Ectodermal cell (in vitro differentiated cells): ENCODE data around the gene RNPEPL1.

Source experiments
- H3K27ac ChIP-seq: 2 replicates; pipeline ENCODE4 v1.7.0; 2013; ENCODE audit warnings: mild to moderate bottlenecking, low read depth, low read length; ENCODE audit not compliant: insufficient read depth, poor library complexity, severe bottlenecking
- H3K27me3 ChIP-seq: 2 replicates; pipeline ENCODE4 v1.7.0; 2013; ENCODE audit warnings: mild to moderate bottlenecking, low read length; ENCODE audit not compliant: insufficient read depth, control insufficient read depth, poor library complexity, severe bottlenecking
- H3K36me3 ChIP-seq: one replicate; pipeline ENCODE4 v1.7.0; 2013; ENCODE audit warnings: low read length; ENCODE audit not compliant: control insufficient read depth, insufficient read depth
- H3K4me1 ChIP-seq: one replicate; pipeline ENCODE4 v1.7.0; 2013; ENCODE audit warnings: low read length; ENCODE audit not compliant: control insufficient read depth, insufficient read depth
- H3K4me3 ChIP-seq: 2 replicates; pipeline ENCODE4 v1.7.0; 2013; ENCODE audit warnings: low read depth, low read length, control low read depth; ENCODE audit not compliant: insufficient read depth
- H3K9me3 ChIP-seq: 2 replicates; pipeline ENCODE4 v1.7.0; 2013; ENCODE audit warnings: mild to moderate bottlenecking, low read length, moderate library complexity; ENCODE audit not compliant: control insufficient read depth
- WGBS, 2 experiments: methylation state at CpG; one replicate each; pipeline ENCODE4 v1.1.7; 2013; ENCODE audit warnings: missing lambda C conversion rate in 2 of 2; 5-methylcytosine and 5-hydroxymethylcytosine counted together

The RNPEPL1 gene

GRCh38 chr2:240620859-240621258 is 52.6 kb downstream of the RNPEPL1 start:
- peaks cover 9% of the 10 kb centered on the region for H3K4me1 ChIP-seq
- 69 to 75% methylated on average over 6 of the region's 7 CpGs for WGBS, 2 experiments
- H3K4me3 ChIP-seq, result no peak overlapping the region
- no peaks in the 10 kb centered on the region for H3K36me3 ChIP-seq
- no peak overlapping the region for H3K27ac ChIP-seq
- peaks cover 2% of the 10 kb centered on the region for H3K9me3 ChIP-seq
- no peaks in the 10 kb centered on the region for H3K27me3 ChIP-seq

GRCh38 chr2:240622060-240622411 is 53.8 kb downstream of the RNPEPL1 start:
- WGBS, 2 experiments, result 83 to 89% methylated on average over 8 to 9 of the region's 9 CpGs
- H3K27me3 ChIP-seq, result no peaks in the 10 kb centered on the region
- H3K9me3 ChIP-seq, result peaks cover 2% of the 10 kb centered on the region
- H3K27ac ChIP-seq, result no peak overlapping the region
- H3K36me3 ChIP-seq, result no peaks in the 10 kb centered on the region
- peaks cover 9% of the 10 kb centered on the region for H3K4me1 ChIP-seq
- no peak overlapping the region for H3K4me3 ChIP-seq

- H3K4me3 ChIP-seq, result no peak overlapping the region
- 83 to 84% methylated on average over 37 of the region's 37 CpGs for WGBS, 2 experiments
- H3K9me3 ChIP-seq, result peaks cover 2% of the 10 kb centered on the region
Measured at GRCh38 chr2:240622531-240623235, 54.4 kb downstream of the RNPEPL1 start.

GRCh38 chr2:240623531-240624010 is 55.3 kb downstream of the RNPEPL1 start:
- Histone ChIP-seq H3K27ac (no peak overlapping the region), H3K9me3 (peaks cover 2% of the 10 kb centered on the region), H3K36me3 (no peaks in the 10 kb centered on the region), H3K27me3 (no peaks in the 10 kb centered on the region), H3K4me3 (no peak overlapping the region), H3K4me1 (peaks cover 9% of the 10 kb centered on the region)
- WGBS, 2 experiments, result 87 to 91% methylated on average over 10 of the region's 10 CpGs

More at GRCh38 chr2:240622531-240623235, 54.4 kb downstream of the RNPEPL1 start:
- no peaks in the 10 kb centered on the region for H3K27me3 ChIP-seq
- no peak overlapping the region for H3K27ac ChIP-seq
- H3K36me3 ChIP-seq, result no peaks in the 10 kb centered on the region
- H3K4me1 ChIP-seq, result peaks cover 9% of the 10 kb centered on the region

GRCh38 chr2:240624011-240624949 is 56.0 kb downstream of the RNPEPL1 start:
- 86 to 88% methylated on average over 24 of the region's 24 CpGs for WGBS, 2 experiments
- Histone ChIP-seq H3K4me1 (peaks cover 9% of the 10 kb centered on the region), H3K27ac (no peak overlapping the region), H3K27me3 (no peaks in the 10 kb centered on the region), H3K4me3 (no peak overlapping the region), H3K9me3 (no peaks in the 10 kb centered on the region), H3K36me3 (no peaks in the 10 kb centered on the region)

GRCh38 chr2:240624950-240625621 is 56.8 kb downstream of the RNPEPL1 start, which contains the start of gene GPR35:
TSS of gene GPR35 (plus strand) at chr2:240625480. CDS start at chr2:240629953, 4,473 bp downstream.
- no peak within 1 kb of the TSS for H3K27ac ChIP-seq
- H3K36me3 ChIP-seq, result no peaks in the 10 kb centered on the region
- no peak within 1 kb of the TSS for H3K4me3 ChIP-seq
- 76 to 77% methylated on average over 23 of the region's 23 CpGs for WGBS, 2 experiments
- H3K27me3 ChIP-seq, result no peaks in the 10 kb centered on the region
- no peaks in the 10 kb centered on the region for H3K9me3 ChIP-seq
- H3K4me1 ChIP-seq, result peaks cover 9% of the 10 kb centered on the region

GRCh38 chr2:240626531-240627300 is 58.4 kb downstream of the RNPEPL1 start:
- H3K4me3 ChIP-seq, result no peak overlapping the region
- 79 to 81% methylated on average over 21 of the region's 21 CpGs for WGBS, 2 experiments
- no peaks in the 10 kb centered on the region for H3K9me3 ChIP-seq
- no peaks in the 10 kb centered on the region for H3K36me3 ChIP-seq
- H3K4me1 ChIP-seq, result peaks cover 6% of the 10 kb centered on the region
- no peak overlapping the region for H3K27ac ChIP-seq
- H3K27me3 ChIP-seq, result no peaks in the 10 kb centered on the region

- H3K27me3 ChIP-seq, result no peaks in the 10 kb centered on the region
- peaks cover 6% of the 10 kb centered on the region for H3K4me1 ChIP-seq
- H3K36me3 ChIP-seq, result no peaks in the 10 kb centered on the region
- 92% methylated on average over 17 of the region's 17 CpGs for WGBS, 2 experiments
- H3K9me3 ChIP-seq, result no peaks in the 10 kb centered on the region
- H3K4me3 ChIP-seq, result no peak overlapping the region
- H3K27ac ChIP-seq, result no peak overlapping the region
Measured at GRCh38 chr2:240627736-240628506, 59.6 kb downstream of the RNPEPL1 start.

- H3K4me1 ChIP-seq, result peaks cover 6% of the 10 kb centered on the region
- no peaks in the 10 kb centered on the region for H3K27me3 ChIP-seq
- H3K36me3 ChIP-seq, result no peaks in the 10 kb centered on the region
- H3K27ac ChIP-seq, result no peak overlapping the region
- no peak overlapping the region for H3K4me3 ChIP-seq
- H3K9me3 ChIP-seq, result no peaks in the 10 kb centered on the region
- 89 to 92% methylated on average over 7 of the region's 7 CpGs for WGBS, 2 experiments
Measured at GRCh38 chr2:240628507-240628807, 60.2 kb downstream of the RNPEPL1 start.
